ENCODE data around the gene CD2AP.
"Not testable (repeated sequence)": the region's sequence is repeated elsewhere in the genome, so short reads cannot be mapped to it uniquely, and the experiment has no call there.

The CD2AP gene

DNA sequence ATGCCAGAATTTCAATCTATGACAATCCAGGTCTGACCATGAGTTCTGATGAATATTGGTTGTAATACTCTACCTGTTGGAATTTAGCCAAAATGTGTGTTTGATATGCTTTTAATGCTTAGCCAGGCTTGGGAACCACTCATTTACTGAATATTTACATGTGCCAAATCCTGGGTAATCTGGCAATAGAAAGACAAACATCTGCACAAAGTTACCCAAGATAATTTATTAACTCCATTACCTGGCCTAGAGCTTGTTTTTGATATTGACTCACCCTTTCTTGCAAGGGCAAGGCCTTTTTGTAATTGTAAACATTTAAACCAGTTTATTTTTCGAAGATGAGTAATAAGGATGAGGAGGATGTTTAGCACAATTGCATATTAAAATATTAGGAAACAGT is 13.5 kb upstream of the CD2AP start:
- DNase-seq = no peak

DNA sequence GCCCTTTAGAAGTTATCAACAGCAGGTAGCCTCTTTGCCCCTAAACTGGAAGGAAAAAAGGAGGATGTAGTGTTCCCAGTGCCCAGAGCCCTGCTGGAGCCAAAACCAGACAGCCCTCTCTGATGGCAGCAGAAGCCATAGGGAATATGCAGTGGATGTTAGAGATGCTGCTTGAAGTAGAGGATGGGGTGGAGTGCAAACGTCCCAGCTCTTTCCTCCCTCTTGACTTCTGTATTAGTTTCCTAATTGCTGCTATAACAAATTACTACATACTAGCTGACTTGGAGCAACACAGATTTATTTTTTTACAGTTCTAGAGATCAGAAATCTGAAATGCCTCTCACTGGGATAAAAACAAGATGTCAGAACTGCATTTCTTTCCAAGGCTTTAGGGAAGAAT is 12.5 kb upstream of the CD2AP start:
- no peak for DNase-seq

DNA sequence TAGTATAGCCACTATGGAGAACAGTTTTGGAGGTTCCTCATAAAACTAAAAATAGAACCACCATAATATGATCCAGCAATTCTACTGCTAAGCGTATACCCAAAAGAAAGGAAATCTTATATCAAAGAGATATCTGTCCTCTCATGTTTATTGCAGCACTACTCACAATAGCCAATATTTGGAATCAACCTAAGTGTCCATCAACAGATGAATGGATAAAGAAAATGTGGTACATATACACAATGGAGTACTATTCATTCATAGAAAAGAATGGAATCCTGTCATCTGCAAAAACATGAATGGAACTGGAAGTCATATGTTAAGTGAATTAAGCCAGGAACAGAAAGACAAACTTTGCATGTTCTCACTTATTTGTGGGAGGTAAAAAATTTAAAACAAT is 5.7 kb upstream of the CD2AP start:
- no peak for DNase-seq

DNA sequence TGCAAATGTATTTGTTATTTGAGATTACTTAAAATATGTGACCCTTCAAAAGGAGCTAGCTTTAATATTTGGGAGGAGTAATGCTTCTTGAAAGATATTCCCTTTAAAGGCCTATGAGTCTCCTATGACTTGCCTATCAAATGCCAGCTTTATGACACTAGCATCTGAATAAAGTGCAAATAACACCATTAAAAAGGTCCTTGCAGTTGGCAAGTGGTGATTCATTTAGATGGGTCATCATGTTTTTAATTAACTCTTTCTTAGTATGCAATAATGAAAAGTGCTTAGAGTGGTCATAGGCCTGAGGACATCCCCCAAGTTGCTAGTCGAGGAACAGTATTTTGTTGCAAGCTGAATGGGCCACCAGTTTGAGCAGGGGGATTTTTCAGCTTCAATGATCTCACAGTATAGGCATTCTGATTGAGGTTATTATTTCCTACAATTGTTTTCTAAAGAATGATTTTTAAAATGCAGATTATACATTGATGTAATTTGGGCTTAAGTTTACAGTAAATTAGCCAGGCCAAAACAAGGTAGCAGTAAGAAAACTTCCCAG is 3.7 kb upstream of the CD2AP start:
- no peak for DNase-seq

GRCh38 chr6:47475319-47475816 is 2.2 kb upstream of the CD2AP start:
- DNase-seq = no peak

- DNase-seq = no peak
Observed at GRCh38 chr6:47476781-47477496, 650 bp upstream of the CD2AP start.

DNA sequence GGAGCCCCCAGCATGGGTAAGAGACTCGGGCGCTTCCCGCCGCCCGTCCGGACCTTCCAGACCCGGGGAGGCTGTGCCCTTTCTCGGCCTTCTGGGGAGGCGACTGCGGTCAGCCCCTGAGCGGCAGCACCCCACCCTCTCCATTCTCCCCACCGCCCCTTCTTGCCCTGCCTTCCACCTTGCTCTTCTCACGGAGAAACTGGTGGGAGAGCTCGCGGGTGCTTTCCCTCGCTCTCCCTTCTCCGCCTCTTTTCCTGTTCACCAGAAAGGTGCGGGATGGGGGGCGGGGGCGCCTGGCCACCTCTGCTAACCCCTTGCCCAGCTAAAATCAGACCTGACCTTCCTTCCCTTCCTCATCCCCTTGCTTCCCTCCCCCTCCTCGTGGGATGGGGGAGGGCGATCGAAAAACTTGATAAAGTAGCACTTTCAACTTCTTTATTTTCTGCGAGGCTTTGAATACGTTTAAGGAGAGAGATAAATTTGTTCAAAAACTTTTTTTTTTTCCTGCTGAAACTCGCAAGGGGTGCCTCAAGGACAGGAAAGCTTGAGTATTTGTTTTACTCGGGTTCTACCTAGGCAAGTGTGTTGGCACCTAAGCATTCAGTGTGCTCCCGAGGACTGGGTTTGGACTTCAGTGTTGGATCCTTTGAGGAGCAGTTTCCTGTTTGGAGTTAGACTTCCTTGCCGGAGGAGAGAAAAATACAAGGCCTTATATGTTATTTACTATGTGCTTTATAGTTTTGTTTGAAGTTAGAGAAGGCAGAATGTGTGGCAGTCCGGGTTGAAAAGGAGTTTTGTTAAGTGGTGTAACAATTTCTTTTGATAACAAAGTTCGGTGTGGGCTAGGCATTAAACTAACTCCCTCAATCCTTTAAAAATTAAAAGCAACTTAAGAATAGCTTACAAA is 897 bp downstream of the CD2AP start:
- no peak for DNase-seq

GRCh38 chr6:47479140-47479508 is 1.5 kb downstream of the CD2AP start:
- DNase-seq = no peak

DNA sequence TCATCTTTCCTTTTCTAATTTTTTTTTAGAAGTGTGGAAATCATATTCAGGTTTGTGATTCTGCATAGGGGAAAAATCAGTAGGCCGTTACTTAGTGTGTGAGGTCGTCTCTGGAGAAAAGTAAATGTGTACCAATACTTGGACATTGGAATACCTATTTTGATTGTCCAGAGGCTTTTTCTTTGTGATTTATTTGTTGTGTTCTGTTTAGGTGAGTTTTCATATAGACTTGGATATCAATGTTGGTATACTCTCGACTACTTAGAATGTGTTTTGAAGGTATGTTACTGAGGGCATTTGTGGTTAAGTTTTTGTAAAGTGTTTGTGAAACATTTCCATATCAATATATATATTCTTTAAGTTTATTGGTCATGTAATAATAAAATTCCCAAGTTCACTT is 2.3 kb downstream of the CD2AP start:
- DNase-seq = no peak

GRCh38 chr6:47481213-47481612 is 3.6 kb downstream of the CD2AP start:
- DNase-seq = not testable (repeated sequence)

- DNase-seq = no peak
Observed at GRCh38 chr6:47481806-47482205, 4.2 kb downstream of the CD2AP start.

DNA sequence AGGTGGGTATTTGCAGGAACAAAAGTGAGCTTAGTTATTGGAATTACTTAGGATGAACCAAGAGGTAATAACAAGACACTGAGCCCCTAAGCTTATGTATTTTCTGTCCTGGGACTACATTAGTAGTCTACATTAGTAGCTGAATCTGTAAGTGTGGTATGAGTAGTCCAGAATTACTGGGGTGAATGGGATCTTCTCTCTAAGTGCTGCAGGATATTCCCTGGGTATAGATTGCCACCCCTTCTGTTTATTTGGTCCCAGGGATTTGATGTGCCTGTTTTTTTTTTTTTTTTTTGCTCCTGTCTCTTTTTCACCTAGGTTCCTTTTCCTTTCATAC is 5.9 kb downstream of the CD2AP start:
- no peak for DNase-seq

DNA sequence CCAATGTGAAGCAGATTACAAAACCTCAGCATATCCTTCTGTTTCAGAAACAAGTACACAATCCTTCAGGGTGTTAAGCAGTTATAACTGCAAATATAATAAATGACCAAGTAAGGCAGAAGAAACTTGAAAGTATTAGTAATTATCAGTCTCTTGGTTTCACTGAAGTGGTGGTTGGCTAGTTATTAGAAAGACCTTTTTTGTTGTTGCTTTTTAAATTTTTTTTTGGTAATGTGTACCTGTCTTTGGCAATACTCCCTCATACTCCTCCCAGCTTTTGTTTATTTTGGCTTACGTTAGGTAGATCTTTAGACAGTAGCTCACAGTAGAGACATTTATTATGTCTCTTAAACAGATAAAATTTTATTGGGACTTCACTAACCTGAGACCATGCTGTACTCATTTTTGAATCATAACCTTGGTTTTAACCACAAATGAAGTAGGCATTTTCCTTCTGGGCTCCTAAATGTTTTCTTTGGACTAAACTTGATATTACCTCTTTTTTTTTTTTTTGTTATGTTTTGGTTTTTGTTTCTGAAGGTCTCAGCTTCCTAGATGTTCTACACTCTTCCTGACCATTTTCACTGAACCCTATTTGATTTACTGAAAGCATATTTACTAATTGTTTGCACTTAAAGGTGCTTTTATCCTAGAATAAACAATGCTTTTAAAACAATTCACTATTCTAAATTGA is 6.4 kb downstream of the CD2AP start:
- no peak for DNase-seq

DNA sequence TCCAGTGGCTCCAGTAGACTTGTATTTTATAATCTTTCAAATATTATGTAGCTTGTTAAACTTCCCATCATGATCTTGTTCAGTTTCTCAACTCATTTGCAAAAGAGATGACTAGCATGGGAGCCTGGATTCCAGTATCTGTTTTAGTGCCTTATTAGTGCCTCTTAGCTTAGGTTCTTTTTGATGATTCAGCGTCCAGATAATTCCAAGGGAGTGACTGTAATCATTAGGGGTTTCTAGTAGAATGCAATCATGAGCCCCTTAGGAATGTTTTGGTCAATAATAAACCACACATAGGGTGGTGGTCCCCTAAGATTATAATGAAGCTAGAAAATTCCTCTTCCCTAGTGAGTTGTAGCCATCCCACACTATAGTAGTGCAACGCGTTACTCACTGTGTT is 7.0 kb downstream of the CD2AP start:
- no peak for DNase-seq

DNA sequence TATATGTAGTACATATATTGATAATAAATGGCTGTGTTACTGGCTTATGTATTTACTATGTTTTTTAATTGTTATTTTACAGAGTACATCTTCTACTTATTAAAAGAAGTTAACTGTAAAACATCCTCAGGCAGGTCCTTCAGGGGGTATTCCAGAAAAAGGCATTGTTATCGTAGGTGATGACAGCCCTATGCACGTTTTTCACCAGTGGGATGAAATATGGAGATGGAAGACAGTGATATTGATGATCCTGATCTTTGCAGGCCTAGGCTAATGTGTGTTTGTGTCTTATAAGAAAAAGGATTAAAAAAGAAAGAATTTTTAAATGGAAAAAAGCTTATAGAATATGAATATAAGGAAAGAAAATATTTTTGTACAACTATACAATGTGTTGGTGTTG is 7.5 kb downstream of the CD2AP start:
- no peak for DNase-seq

GRCh38 chr6:47485491-47486135 is 8.0 kb downstream of the CD2AP start:
- no peak for DNase-seq

DNA sequence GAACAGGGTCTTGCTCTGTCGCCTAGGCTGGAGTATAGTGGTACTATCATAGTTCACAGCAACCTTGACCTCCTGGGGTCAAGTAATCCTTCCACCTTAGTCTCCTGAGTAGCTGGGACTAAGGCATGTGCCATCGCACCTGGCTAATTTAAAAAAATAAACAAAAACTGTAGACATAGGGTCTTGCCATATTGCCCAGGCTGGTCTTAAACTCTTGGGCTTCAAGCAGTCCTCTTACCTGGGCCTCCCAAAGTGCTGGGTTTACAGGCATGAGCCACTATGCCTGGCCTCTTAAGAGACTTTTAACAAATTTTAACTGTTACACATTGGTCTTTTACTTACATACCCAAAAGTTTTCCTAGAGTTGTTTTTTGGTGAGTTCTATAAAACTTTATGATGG is 12.4 kb downstream of the CD2AP start:
- no peak for DNase-seq

DNA sequence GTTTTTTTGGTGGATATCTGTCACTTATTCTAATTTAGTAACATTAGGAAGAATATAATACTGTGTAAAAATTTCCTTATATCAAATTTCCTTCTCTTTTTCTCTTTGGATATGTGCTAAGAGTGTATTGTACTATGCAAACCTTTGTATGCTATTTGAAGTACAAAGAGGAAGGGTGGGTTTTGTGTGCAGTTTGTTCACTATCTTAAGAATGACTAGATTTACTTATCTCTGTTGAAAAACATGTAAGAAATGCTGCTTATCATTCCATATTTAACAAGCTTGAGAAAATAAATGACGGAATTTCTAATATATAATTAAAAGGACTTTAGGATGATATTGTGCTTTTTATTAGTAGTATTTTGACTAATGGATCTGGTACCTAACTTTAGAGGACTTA is 13.1 kb downstream of the CD2AP start:
- DNase-seq = no peak

- no peak for DNase-seq
Observed at GRCh38 chr6:47492355-47492754, 14.8 kb downstream of the CD2AP start.

DNA sequence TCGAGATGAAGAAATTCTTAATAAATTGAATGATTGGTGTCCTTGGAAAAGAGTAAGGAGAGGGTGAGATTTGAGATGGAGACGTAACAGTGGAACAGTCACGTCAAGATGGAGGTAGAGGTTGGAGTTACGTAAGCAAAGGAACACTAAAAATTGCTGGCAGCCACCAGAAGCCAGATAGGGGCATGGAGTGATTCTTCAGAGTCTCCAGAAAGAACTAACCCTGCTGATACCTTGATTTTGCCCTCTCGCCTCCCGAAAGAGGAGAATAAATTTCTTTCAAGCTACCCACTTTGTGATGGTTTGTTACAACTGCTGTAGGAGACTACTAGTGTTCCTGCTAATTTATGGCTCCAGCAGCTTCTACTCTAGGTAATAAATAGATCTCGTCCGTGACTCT is 17.6 kb downstream of the CD2AP start:
- no peak for DNase-seq

DNA sequence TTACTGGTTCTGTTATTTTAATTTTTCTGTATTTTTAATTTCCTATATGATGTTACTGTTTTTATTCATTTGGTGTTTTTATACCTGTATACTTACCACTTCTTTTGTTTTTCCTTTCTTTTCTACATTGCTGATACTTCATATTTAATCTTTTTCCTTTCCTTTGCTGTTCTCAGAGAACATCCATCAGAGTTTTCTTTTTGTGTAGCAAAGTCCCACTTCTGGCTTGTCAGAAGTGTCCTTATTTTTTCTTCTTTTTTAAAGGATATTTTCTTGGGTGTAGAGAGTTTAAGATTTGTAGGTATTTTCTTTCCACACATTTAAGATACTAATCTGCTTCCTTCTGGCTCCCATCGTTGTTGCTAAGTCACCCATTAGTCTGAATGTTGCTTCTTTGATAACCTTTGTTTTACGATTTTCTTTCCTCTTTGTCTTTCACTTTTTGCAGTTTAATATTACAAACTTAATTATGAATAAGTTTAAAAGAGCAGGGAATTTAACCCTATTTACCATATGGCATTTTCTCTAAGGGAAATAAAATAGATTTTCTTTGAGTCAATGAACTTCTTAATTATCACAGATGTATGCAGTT is 18.5 kb downstream of the CD2AP start:
- DNase-seq = no peak

DNA sequence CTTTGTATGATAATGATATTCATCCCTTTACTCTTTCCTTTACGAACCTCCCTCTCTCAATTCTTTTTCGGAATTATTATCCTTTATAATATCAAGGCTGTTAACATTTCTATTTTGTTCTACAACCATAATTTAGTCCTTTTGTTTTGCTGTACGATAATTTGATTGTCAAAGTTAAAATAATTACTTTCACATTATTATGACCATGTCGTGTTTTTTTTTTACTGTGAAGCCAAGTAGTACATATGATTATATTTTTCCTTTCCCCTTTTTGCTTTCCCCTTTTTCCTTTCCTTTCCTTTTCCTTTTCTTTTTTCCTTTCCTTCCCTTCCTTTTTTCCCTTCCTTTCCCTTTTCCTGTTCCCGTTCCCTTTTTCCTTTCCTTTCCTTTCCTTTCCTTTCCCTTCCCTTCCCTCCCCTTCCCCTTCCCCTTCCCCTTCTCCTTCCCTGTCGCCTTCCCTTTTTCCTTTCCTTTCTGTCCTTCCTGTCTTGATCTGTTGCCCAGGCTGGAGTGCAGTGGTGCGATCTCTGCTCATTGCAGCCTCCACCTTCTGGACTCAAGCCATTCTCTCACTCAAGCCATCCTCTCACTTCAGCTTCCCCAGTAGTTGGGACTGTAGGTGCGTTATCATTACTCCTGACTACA is 19.5 kb downstream of the CD2AP start:
- no peak for DNase-seq
